ENCODE results near the gene LUC7L2.
"Not testable (repeated sequence)": the region's sequence is repeated elsewhere in the genome, so short reads cannot be mapped to it uniquely, and the experiment has no call there.

Gene LUC7L2

DNA sequence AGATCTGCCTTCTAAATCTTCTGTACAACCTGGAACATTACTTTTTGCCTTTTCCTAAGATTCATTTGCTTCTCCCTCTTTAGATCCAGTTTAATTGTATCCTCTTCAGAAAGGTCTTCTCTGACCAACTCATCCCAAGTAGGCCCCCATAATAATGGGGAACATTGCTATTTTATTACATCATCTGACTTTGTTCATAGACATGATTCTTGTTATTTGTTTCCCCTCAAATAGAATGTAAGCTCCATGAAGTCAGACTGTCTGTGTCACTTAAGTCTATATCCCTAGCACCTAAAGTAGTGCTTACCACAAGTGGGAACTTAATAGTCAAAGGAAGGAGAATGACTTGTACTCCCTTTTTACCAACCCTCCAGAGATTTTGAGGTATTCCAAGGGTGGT is 37.5 kb downstream of the LUC7L2 start:
- DNase-seq (ENCODE audit: low spot score): no peak

DNA sequence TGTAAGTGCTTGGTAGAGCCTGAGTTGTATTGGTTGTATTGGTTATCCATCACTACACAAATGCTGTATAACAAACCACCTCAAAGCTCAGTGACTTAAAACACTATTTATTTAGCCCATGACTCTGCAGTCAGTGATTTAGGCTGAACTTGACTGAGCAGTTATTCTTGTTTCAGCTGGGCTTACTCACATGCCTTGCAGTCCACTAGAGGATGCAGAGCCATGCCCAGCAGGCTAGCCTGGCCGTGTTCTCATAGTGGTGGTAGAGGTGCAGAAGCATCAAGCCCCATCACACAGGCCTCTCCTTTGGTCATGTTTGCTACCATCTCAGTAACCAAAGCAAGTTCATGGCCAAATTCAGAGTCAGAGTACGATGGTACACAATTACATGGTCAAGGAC is 43.9 kb downstream of the LUC7L2 start:
- DNase-seq (ENCODE audit: low spot score): no peak

DNA sequence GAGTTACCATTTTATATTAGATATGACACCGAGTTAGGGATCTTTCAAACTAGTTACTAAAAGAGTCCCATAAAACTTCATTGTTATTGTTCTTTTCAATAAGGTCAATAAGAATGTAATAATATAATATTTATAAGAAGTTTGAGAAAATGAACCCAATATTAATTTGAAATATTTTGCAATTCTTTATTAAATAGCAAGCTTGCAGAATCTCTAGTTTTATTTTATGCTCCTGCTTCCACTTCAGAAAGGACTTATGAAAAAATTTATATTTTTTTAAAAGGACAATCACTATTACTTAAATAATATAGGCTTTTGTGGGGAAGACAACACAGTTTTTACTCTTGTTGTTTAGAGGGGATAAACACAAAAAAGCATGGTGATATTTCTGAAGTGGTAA is 47.9 kb downstream of the LUC7L2 start:
- no peak for DNase-seq (ENCODE audit: low spot score)

DNA sequence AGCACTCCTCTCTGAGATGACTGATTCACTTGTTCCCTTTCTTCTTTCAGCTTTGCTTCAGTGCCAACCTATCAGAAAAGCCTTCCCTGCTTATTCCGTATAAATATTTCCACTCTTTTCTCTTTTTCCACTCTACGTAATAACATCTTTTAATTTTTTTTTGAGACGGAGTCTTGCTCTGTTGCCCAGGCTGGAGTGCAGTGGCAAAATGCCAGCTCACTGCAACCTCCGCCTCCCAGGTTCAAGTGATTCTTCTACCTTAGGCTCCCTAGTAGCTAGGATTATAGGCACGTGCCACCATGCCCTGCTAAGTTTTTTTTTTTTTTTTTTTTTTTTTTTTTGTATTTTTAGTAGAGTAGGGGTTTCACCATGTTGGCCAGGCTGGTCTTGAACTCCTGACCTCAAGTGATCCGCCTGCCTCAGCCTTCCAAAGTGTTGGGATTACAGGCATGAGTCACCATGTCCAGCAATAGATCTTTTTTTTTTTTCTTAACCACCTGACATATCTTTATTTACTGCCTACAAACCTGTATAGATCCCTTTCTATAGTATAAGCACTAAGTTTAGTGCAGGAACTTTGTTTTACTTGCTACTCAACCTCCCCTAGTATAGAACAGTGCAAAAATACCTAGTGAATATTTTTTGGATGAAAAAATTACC is 55.2 kb downstream of the LUC7L2 start:
- not testable (repeated sequence) for DNase-seq (ENCODE audit: low spot score)

DNA sequence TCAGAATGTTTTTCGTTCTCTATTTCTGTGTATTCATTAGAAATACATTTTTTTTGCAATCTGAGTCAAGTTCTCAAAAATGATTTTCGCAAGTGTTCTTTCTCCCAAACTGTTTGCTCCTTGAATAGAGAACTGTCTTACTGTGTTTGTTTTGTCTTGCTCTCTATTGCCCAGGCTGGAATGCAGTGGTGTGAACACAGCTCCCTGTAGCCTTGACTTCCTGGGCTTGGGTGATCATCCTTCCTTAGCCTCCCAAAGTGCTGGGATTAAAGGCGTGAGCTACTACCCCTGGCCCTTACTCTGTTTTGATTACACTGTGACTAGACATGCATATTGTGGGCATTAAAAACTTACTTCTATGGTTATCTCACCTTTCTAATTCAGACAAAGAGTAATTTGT is 56.7 kb downstream of the LUC7L2 start:
- no peak for DNase-seq (ENCODE audit: low spot score)

DNA sequence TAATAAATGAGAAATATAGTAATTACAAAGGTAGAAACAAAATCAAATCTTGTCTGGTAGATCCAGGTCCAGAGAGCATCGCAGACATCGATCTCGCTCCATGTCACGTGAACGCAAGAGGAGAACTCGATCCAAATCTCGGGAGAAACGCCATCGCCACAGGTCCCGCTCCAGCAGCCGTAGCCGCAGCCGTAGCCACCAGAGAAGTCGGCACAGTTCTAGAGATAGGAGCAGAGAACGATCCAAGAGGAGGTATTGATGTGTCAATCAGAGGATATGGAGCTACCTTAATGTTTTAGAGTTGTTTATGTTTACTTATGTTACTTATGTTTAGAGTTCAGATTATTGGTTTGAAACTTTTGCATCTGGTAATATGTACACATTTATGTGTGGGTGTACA is 57.8 kb downstream of the LUC7L2 start:
- DNase-seq (ENCODE audit: low spot score): no peak

DNA sequence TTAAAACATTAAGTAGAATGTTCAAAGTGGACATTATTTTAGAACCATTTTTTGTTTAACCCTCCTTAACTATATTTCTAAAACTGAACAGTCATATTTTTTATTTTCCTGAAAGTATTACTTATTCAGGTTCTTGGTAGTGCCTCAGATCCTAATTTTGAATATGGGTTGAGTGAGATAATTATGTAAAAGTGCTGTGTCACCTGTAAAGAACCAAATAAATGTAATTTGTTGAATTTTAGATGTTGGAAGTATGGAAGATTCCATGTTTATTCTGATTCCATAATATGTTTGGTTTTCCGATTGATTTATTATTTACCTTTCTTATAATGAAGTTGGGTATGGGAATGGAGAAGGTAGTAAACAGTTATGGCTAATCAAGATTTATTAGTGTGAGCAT is 61.4 kb downstream of the LUC7L2 start:
- no peak for DNase-seq (ENCODE audit: low spot score)

DNA sequence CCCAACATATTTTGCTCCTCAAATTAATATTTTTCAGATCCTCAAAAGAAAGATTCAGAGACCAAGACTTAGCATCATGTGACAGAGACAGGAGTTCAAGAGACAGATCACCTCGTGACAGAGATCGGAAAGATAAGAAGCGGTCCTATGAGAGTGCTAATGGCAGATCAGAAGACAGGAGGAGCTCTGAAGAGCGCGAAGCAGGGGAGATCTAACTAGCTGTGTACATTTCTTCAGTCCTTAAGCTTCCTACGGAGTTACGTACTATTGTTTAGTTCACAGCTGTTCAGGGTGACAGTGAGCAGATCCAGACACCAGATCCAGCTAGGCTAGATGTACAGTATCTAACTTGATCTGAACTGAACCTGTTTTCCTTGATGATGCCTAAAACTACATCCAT is 62.4 kb downstream of the LUC7L2 start:
- no peak for DNase-seq (ENCODE audit: low spot score)

DNA sequence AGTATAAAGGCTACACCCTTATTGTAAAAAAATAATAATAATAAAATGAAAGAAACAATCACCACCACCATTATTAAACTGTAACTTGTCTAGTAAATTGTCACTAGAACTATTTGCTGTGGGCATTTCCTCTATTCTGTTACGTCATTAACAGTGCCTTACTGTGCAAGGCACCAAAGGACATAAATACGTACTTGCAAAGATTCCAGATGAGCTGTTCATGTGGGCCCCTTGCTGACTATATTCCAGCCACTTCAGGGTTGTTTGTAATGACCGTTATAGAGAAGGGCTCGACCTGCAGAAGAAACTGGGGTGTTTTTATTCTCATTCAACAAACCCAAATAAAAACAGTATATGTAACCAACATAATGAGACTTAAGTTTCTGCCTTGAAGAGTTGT is 63.4 kb downstream of the LUC7L2 start:
- DNase-seq (ENCODE audit: low spot score): no peak

DNA sequence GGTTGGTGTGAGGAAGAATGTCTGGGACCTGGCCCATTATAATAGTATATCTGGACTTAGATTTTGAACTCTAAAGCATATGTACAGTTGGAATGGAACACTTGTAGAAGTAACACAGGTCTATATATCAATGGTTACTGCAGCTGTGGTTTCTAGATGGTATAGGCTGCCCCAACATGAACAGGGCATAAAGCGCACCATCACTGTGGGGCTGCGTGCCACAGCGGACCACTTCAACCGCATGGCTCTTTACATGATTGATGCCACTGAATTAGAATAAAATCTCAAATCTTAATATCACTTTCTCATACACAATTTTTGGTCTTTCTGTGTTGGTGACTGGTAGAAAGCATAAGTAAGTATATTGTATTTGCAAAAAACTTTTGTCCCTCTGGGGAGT is 64.3 kb downstream of the LUC7L2 start:
- DNase-seq (ENCODE audit: low spot score): no peak

DNA sequence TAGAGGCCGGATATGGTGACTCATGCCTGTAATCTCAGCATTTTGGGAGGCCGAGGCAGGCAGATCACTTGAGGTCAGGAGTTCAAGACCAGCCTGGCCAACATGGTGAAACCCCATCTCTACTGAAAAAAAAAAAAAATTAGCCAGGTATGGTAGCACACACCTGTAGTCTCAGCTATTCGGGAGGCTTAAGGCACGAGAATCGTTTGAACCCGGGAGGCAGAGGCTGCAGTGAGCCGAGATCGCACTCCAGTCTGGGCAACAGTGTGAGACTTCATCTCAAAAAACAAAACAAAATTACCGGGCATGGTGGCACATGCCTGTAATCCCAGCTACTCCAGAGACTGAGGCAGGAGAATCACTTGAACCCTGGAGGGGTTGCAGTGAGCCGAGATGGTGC is 66.0 kb downstream of the LUC7L2 start:
- not testable (repeated sequence) for DNase-seq (ENCODE audit: low spot score)

DNA sequence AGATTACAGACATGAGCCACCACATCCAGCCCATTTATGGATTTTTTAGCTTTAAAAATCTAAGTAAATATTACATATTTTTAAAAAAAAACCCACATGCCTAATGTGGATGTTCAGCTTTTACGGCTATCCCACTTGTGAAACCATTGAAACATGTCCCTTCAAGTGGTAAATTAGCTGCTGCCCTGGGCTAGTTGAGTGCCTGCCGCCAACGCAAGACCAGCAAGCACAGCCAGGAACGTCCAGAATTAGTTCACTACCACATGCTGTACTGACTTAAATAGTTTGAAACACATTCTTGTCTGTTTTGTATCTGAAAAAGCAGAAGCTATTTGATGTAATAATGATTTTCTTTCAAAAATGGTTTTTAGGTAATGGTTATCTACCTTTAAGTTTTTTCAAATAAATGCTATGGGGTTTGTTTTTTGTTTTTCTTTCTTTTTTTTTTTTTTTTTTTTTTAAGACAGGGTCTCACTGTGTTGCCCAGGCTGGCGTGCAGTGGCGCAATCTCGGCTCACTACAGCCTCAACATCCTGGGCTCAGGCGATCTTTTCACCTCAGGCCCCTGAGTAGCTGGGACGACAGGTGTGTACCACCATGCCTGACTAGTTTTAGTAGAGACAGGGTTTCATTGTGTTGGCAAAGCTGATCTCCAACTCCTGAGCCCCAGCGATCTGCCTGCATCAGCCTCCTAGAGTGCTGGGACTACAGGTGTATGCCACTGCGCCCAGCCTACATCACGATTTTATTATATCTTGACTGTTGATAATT is 66.7 kb downstream of the LUC7L2 start:
- no peak for DNase-seq (ENCODE audit: low spot score)

DNA sequence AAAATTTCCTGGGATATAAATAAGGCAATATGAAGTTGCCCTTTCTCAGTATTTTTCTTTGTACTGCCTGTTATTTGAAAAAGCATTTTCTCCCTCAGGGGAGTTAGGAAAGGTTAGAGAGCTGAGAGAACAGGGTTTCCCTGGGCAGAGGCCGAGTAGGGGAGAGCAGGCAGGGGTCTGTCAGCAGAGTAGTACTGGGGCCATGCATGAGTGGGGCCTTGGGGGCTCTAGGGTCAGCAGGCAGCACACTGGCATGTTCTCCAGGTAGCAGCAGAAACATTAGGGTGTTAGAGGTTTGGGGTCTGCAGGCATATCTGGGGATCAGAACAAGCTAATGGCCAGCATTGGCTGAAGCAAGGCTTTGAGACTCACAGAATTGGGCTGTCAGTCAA is 67.3 kb downstream of the LUC7L2 start:
- no peak for DNase-seq (ENCODE audit: low spot score)

DNA sequence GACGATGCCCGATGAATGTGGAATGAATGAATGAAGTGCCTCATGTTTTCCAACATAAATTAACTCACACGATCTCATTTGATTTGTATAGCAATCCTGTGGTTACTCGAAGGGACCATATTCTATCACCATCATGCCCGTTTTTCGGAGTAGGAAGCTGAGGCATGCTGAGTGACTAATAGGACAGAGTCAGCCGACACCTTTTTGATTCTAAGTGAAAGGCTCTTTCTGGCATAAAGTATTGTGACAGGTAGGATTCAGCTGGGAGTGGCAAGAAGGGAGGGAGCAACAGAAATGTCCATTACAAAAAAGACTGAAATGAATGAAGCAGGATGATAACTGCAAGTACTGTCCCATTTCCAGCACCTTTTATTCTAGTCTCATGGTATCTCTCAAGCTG is 68.1 kb downstream of the LUC7L2 start:
- DNase-seq (ENCODE audit: low spot score): no peak

DNA sequence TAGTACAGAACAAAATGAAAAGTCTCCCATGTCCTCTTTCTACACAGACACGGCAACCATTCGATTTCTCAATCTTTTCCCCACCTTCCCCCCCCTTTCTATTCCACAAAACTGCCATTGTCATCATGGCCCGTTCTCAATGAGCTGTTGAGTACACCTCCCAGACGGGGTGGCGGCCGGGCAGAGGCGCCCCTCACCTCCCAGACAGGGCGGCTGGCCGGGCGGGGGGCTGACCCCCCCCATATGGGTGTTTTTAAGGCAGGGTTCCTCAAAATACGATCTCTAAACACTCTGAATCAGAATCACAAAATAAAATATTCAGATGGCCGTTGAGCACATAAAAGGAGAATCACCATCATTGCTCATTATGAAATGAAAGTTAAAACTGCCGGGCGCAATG is 70.0 kb downstream of the LUC7L2 start:
- not testable (repeated sequence) for DNase-seq (ENCODE audit: low spot score)

DNA sequence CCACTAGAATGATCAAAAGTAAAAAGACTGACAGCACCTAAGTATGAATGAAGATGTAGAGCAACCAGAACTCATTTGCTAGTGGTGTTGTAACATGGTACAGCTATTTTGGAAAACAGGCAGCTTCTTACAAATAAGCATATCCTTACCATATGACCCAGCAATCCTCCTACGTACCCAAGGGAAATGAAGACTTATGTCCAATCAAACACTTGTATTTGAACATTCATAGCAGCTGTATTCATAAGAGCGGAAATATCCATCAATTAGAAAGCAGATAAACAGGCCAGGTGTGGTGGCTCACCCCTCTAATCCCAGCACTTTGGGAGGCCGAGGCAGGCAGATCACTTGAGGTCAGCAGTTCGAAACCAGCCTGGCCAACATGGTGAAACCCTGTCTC is 70.7 kb downstream of the LUC7L2 start:
- no peak for DNase-seq (ENCODE audit: low spot score)

DNA sequence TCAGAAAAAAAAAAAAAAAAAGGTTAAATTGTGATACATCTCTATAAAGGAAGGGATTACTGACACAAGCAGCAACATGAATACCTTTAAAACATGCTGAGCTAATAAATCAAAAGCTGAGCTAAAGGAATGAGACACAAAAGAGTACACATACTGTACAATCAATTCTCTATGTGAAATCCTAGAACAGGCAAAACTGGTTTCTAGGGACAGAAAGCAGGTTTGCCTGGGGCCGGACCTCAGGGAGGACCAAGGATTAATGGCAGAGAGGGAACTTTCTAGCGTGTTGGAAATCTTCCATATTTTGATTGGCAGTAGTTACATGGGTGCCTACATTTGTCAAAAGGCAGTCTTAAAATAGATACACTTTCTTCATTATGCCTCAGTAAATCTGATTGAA is 71.3 kb downstream of the LUC7L2 start:
- DNase-seq (ENCODE audit: low spot score): no peak

DNA sequence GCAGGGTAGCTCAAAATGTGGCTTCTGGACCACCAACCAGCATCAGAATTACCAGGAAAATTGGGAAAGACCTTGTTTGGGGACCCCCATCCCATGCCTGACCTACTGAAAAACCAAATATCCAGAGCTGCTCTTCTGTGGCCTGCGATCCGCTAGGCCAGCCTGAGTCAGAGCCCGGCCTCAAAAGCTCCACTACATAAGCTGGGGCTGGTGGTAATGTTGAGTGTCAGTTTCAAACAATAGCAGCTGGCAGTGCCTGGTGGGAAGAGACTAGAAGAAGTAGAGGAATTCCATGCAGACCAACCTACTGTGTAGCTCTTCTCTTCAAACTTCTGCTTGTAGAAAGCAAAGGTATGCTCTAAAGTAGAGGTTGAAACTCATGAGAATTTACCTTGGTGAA is 71.8 kb downstream of the LUC7L2 start:
- no peak for DNase-seq (ENCODE audit: low spot score)

DNA sequence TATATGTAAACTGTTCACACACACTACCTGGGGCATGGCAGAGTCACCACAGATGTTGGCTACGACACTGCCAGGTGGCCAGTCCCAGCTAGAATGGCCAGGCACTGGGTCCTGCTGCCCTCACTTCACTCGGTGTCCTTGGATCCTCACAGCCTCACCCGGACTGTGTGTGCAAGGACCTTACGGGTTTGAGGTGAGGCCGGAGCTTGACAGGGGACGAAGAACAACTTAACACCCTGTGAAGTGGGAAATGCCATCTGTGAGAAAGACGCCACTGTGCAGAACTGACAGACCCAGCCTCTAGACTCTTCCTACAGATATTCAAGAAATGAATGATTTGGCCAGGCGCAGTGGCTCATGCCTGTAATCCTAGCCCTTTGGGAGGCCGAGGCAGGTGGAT is 77.1 kb downstream of the LUC7L2 start:
- DNase-seq (ENCODE audit: low spot score): no peak

DNA sequence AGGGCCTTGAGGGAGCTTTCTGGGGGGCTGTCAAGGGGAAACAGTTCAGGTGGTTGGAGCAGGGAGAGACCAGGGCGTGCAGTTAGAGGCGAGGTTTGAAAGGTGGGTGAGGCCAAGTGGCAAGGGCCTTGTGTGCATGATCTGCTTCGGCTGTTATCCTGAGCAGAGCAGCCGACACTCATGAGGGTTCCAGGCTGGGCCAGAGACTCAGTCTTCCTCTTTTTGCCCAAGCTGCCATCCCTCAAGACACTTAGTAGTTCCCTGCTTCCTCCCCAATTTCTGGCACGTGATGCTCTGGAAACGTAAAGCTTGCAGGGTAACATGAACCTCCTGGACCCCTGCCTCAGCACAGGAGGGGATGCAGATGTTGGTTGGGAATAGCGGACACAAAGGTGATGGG is 79.7 kb downstream of the LUC7L2 start:
- no peak for DNase-seq (ENCODE audit: low spot score)

DNA sequence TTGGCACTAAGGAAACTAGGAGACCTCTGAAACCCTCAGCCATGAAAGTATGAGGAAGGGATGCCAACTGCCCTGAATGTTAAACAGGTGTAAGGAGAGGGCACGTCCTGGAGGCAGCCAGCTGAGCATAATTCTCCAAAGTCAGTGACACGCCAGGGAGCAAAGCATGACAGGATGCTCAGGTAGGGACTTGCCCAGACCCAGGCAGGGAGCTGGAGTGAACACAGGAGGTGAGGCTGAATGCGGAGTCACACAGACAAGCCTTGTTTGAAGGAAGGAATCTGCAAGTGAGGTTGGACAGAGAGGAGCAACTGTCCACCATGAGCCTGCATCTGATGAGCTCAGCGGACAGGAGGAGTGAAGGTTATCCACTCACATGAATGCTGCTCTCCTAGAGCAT is 82.3 kb downstream of the LUC7L2 start:
- DNase-seq (ENCODE audit: low spot score): no peak

DNA sequence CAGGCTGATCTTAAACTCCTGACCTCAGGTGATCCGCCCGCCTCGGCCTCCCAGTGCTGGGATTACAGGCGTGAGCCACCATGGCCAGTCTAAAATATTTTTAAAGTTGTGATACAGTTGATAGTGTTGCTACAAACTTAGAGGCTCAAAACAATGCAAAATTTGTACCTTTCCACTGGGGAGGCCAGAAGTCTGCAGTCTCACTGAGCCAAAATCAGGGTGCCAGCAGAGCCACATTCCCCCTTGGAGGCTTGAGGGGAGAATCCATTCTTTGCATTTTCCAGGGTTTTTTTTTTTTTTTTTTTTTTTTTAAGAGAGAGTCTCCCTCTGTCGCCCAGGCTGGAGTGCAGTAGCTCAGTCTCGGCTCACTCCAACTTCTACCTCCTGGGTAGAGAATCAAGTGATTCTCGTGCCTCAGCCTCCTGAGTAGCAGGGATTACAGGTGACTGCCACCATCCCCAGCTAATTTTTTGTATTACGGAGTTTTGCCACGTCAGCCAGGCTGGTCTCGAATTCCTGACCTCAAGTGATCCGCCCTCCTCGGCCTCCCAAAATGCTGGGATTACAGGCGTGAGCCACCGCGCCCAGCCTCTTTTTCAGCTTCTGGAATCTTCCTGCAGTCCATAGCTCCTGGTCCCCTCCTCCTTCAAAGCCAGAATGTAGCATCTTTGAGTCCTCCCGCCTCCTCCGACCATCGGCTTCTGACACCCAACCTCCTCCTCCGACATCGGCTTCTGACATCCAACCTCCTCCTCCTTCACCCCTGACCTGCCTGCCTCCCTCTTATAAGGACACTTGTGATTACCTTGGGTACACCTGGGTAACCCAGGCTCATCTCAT is 86.6 kb downstream of the LUC7L2 start:
- no peak for DNase-seq (ENCODE audit: low spot score)

DNA sequence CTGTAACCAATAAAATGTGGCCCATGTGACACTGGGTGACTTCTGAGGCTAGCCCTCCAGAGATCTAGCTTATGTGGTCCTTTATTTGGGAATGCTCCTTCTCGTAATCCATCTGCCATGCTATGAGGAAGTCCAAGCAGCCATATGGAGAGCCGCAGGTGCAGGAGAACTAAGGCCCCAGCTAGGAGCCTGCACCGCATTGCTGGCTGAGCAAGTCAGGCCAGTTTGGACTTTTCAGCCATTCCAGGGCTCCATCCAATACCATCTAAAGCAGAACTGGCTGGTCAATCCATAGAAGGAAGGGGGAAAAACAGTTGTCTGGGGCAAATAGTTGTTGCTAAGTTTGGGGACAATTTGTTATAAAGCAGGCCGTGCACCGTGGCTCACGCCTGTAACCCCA is 91.2 kb downstream of the LUC7L2 start:
- no peak for DNase-seq (ENCODE audit: low spot score)

All from NAMALWA (cell line).